Caco-2 (cell line): ENCODE data around the gene ASPG. TPM values are rescaled to one million over a fixed set of nuclear protein-coding genes. Genes with fewer than 3 reads are reported as not detected.
A peak's percentile ranks its signal among the peaks of the same experiment; 100 is the strongest.

ENCODE experiments used
- BruUV-seq: library from RNA; stranded (reverse); fragments of 400-500 nt; replicated peaks from 2 replicates; lab custom pipeline; 2021; lab: Mats Ljungman, UMichigan
- CTCF ChIA-PET: fragments of 300-600 bp; sonication (Branson Sonifier 250); formaldehyde crosslinking; loops from one replicate; lab custom pipeline; 2022; ENCODE audit warnings: antibody characterized with exemption; lab: Charles Lee
- POLR2A ChIA-PET: fragments of 300-600 bp; sonication (Branson Sonifier 250); formaldehyde crosslinking; loops from one replicate; lab custom pipeline; 2022; ENCODE audit warnings: antibody characterized with exemption; lab: Charles Lee
- DNase-seq, 2 experiments: peaks; one replicate each; pipeline versions ENCODE4 v3.0.0 to v3.0.0-alpha.2; 2020 to 2022
- H3K27me3 ChIP-seq: replicated peaks from 2 replicates; pipeline ENCODE4 v1.6.0; 2011; ENCODE audit warnings: low read length; ENCODE audit not compliant: control insufficient read depth, insufficient read depth
- H3K36me3 ChIP-seq: 2 replicates; pipeline ENCODE4 v1.5.1; 2011; ENCODE audit warnings: low read length; ENCODE audit not compliant: control insufficient read depth, insufficient read depth
- H3K4me1 ChIP-seq: fragments of 250-450 bp; sonication (Bioruptor Pico); 2 replicates; pipeline ENCODE4 v1.5.1; 2020; ENCODE audit warnings: mild to moderate bottlenecking
- H3K4me3 ChIP-seq: 2 replicates; pipeline ENCODE4 v1.5.1; 2011; ENCODE audit warnings: low read depth, mild to moderate bottlenecking, control low read depth, low read length
- H3K9me3 ChIP-seq: fragments of 250-450 bp; sonication (Bioruptor Pico); 2 replicates; pipeline ENCODE4 v1.5.1; 2020; ENCODE audit warnings: mild to moderate bottlenecking, moderate library complexity
- H3K27ac Mint-ChIP-seq: one replicate; pipeline ENCODE4 v1.8.0; 2022; ENCODE audit warnings: mixed read lengths; ENCODE audit not compliant: unreplicated experiment
- H3K27me3 Mint-ChIP-seq: one replicate; pipeline ENCODE4 v1.8.0; 2022; ENCODE audit warnings: mixed read lengths; ENCODE audit not compliant: insufficient read depth, unreplicated experiment
- H3K36me3 Mint-ChIP-seq: one replicate; pipeline ENCODE4 v1.8.0; 2022; ENCODE audit warnings: mild to moderate bottlenecking, mixed read lengths; ENCODE audit not compliant: insufficient read depth, unreplicated experiment
- H3K4me1 Mint-ChIP-seq: one replicate; pipeline ENCODE4 v1.8.0; 2022; ENCODE audit warnings: low read depth, mixed read lengths; ENCODE audit not compliant: unreplicated experiment
- H3K4me3 Mint-ChIP-seq: one replicate; pipeline ENCODE4 v1.8.0; 2022; ENCODE audit warnings: mild to moderate bottlenecking, moderate library complexity, mixed read lengths; ENCODE audit not compliant: unreplicated experiment
- H3K9me3 Mint-ChIP-seq: one replicate; pipeline ENCODE4 v1.8.0; 2022; ENCODE audit warnings: mixed read lengths; ENCODE audit not compliant: unreplicated experiment
- intact Hi-C: fragments of 100-400 bp; cut with micrococcal nuclease; formaldehyde crosslinking; loops from one replicate; pipeline ENCODE4 v1.10.0; 2022; ENCODE audit not compliant: unreplicated experiment
- total RNA-seq: library from RNA; stranded (reverse); gene quantifications from 2 replicates; pipeline ENCODE4 v1.2.3, GENCODE V29; 2022
- TF ChIP-seq, protein P1 (sequence below), 2 experiments: fragments of 200-600 bp in 1 of 2; IDR thresholded peaks; 1 replicate in 1 of 2; 2 replicates in 1 of 2; pipeline versions ENCODE4 v1.5.1 to v1.8.0; 2011 to 2022; ENCODE audit warnings: antibody characterized with exemption in 1 of 2, control low read depth in 1 of 2, inconsistent platforms in 1 of 2, low read depth in 1 of 2, low read length in 1 of 2, mild to moderate bottlenecking in 1 of 2, moderate library complexity in 1 of 2; ENCODE audit not compliant: insufficient read depth in 1 of 2, severe bottlenecking in 1 of 2, unreplicated experiment in 1 of 2

Gene ASPG
- total RNA-seq, 1 experiment from 2014 or later, result not detected

DNA sequence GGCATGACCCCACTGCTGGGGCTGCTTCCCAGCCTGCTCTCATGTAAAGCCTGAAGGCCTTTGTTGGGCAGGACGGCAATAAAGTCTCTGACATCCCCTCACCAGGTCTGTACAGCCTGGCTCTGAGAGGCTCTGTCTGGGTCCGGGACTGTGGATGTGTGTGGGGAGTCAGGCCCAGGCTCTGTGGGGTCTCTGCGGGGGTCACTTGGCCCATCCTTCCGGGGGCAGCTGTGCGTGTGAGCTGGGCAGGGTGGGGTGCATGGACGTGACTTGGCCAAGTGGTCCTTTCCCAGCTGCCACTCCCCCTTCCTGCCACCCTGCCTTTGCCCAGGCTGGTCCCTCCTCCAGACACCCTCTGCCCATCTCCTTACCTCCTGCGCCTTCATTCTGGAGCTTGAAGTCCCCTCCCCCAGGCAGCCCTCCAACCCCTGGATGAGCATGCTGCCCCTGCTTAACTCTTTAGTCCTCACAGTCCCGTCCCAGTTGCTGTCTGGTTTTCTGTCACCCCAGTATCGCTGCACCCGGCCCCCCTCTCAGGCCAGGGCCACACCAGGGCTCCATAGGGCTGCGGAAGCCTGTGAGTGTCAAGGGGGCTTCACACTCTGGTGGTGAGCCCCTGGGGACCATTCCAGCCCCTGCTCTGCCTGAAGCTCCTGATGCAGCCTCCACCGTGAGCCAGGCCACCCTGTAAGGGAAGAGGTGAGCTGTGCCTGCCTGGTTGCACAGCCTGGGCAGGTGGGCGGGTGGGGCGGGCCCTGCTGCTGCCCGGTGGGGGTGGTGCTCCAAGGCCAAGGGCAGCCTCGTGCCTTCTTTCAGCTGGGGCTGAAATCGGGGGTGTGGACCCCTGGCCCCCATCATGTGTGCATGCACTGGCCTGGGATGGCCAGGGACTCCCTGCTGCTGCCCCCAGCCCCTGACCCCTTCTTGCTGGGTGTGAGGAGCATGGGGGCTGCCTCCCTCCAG is 27.4 kb downstream of the ASPG start:
- intact Hi-C loops, result no loop called here
- Mint-ChIP-seq H3K27me3 (no peaks in the 10 kb centered on the region), H3K4me3 (no peak overlapping the region), H3K36me3 (peaks cover 9% of the 10 kb centered on the region), H3K4me1 (no peaks in the 10 kb centered on the region), H3K9me3 (no peaks in the 10 kb centered on the region), H3K27ac (no peak overlapping the region)
- Histone ChIP-seq H3K27me3 (no peaks in the 10 kb centered on the region), H3K36me3 (no peaks in the 10 kb centered on the region), H3K4me3 (no peak overlapping the region), H3K4me1 (peaks cover 13% of the 10 kb centered on the region), H3K9me3 (no peaks in the 10 kb centered on the region)
- TF ChIP-seq, protein P1, sequence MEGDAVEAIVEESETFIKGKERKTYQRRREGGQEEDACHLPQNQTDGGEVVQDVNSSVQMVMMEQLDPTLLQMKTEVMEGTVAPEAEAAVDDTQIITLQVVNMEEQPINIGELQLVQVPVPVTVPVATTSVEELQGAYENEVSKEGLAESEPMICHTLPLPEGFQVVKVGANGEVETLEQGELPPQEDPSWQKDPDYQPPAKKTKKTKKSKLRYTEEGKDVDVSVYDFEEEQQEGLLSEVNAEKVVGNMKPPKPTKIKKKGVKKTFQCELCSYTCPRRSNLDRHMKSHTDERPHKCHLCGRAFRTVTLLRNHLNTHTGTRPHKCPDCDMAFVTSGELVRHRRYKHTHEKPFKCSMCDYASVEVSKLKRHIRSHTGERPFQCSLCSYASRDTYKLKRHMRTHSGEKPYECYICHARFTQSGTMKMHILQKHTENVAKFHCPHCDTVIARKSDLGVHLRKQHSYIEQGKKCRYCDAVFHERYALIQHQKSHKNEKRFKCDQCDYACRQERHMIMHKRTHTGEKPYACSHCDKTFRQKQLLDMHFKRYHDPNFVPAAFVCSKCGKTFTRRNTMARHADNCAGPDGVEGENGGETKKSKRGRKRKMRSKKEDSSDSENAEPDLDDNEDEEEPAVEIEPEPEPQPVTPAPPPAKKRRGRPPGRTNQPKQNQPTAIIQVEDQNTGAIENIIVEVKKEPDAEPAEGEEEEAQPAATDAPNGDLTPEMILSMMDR (IDR thresholded peaks at IDR 0.05; ENCODE audit: insufficient read depth in 1 of 2, low read depth in 1 of 2, low read length in 1 of 2, severe bottlenecking in 1 of 2, unreplicated experiment in 1 of 2), result no peak
- BruUV-seq, result no TSS peak
- ChIA-PET CTCF (interaction anchor here (0.5 to 0.9 kb wide), 2 partner anchors 16 to 451 kb away, joined by 3 to 6 read pairs; no protein-coding TSS in a partner anchor), POLR2A (no interaction called here)
- DNase-seq, result peak in 1 of 2 experiments; percentile 26

DNA sequence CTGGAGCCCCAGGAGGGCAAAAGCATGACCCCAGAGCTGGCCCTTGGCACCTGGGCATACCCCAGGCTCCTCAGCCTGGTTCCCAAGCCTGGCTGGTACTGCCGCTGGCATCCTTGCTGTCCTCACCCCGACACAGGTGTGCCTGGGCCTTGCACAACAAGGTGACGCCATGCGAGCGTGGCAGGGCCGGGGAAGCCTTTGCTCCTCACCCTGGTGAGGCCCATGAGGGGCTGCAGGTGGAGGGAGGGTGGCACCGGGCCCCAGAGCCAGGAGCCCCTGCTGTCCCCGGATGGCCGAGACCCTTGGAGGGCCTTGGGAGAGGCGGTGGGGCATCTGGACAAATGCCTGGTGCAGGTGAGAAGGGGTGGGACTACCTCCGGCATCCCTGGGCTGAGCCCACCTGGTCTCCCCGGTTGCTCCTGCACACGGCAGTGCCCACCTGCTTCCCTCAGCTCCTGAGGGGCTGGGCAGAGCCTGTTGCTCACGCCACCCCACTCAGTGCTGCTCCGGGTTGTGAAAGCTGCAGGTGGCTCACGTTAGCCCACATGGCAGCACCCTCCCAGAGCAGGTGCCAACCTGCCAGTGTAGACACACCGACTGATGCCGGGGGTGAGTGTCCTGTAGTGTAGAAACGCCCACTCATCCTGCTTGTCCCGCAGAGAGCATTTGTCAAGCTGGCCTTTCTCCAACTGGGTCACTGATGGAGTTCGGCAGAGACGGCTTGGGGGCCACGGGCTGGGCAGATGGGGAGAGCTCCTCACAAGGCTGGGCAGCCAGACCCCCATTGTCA is 28.3 kb downstream of the ASPG start:
- ChIA-PET CTCF (interaction anchor here (0.9 kb wide), 1 partner anchor 451 kb away, joined by 3 read pairs; no protein-coding TSS in a partner anchor), POLR2A (no interaction called here)
- no peak overlapping the region for H3K4me3 Mint-ChIP-seq
- no peaks in the 10 kb centered on the region for H3K9me3 Mint-ChIP-seq
- Histone ChIP-seq H3K9me3 (no peaks in the 10 kb centered on the region), H3K27me3 (no peaks in the 10 kb centered on the region), H3K36me3 (no peaks in the 10 kb centered on the region), H3K4me3 (no peak overlapping the region), H3K4me1 (peaks cover 13% of the 10 kb centered on the region)
- intact Hi-C loops, result no loop called here
- no TSS peak for BruUV-seq
- H3K27ac Mint-ChIP-seq, result no peak overlapping the region
- H3K4me1 Mint-ChIP-seq, result no peaks in the 10 kb centered on the region
- H3K27me3 Mint-ChIP-seq, result no peaks in the 10 kb centered on the region
- peaks cover 9% of the 10 kb centered on the region for H3K36me3 Mint-ChIP-seq
- peak in 1 of 2 experiments; percentile 25 for DNase-seq
- TF ChIP-seq, protein P1 (IDR thresholded peaks at IDR 0.05; ENCODE audit: insufficient read depth in 1 of 2, low read depth in 1 of 2, low read length in 1 of 2, severe bottlenecking in 1 of 2, unreplicated experiment in 1 of 2), result no peak
